ENCODE measurements around the gene LRRN2. TPM values are rescaled to one million over a fixed set of nuclear protein-coding genes. Genes with fewer than 3 reads are reported as not detected.

Gene LRRN2
- total RNA-seq, 1 experiment from 2014 or later, result 4.6 TPM

GRCh38 chr1:204711103-204711946, 25.8 kb upstream of the LRRN2 start:
- intact Hi-C loops (cut with micrococcal nuclease; ENCODE audit: unreplicated experiment), result no loop called here
- Histone ChIP-seq H3K79me2 (ENCODE audit: low read depth) (no peaks in the 10 kb centered on the region), H3K4me3 (no peak overlapping the region), H3K27me3 (ENCODE audit: insufficient read depth, low read depth) (peaks cover 5% of the 10 kb centered on the region; the same call in 1 of the 2 replicates), H3K4me1 (replicated peaks; ENCODE audit: insufficient read depth) (peaks cover 9% of the 10 kb centered on the region), H3K4me2 (no peak overlapping the region), H3K27ac (no peak overlapping the region), H3K9me2 (ENCODE audit: insufficient read depth) (no peaks in the 10 kb centered on the region), H4K20me1 (ENCODE audit: insufficient read depth) (no peaks in the 10 kb centered on the region), H2AFZ (no peak overlapping the region), H3K36me3 (ENCODE audit: low read depth) (no peaks in the 10 kb centered on the region), H3F3A (ENCODE audit: insufficient read depth, low read depth) (peaks cover 10% of the 10 kb centered on the region), H3K9me3 (ENCODE audit: insufficient read depth, low read depth) (no peaks in the 10 kb centered on the region)
- CTCF ChIA-PET, result no interaction called here
- POLR2A ChIA-PET (ENCODE audit: unreplicated experiment), result no interaction called here
- no TSS peak for BruUV-seq (replicated peaks)
- DNase-seq, result no peak
- TF ChIP-seq CTCF (conservative IDR thresholded peaks at IDR 0.05), result no peak
- TF ChIP-seq EZH2 (IDR thresholded peaks at IDR 0.05; ENCODE audit: low read depth), result no peak

GRCh38 chr1:204709960-204710912, 24.7 kb upstream of the LRRN2 start:
- TF ChIP-seq CTCF (conservative IDR thresholded peaks at IDR 0.05), result no peak
- TF ChIP-seq EZH2 (IDR thresholded peaks at IDR 0.05; ENCODE audit: low read depth), result no peak
- H3K27ac ChIP-seq, result no peak overlapping the region
- POLR2A ChIA-PET (ENCODE audit: unreplicated experiment), result no interaction called here

GRCh38 chr1:204709021-204709420, 23.5 kb upstream of the LRRN2 start:
- H3K27ac ChIP-seq, result no peak overlapping the region
- no peak overlapping the region for H2AFZ ChIP-seq
- H3K27me3 ChIP-seq (ENCODE audit: insufficient read depth, low read depth), result peaks cover 5% of the 10 kb centered on the region; the same call in 1 of the 2 replicates
- peaks cover 9% of the 10 kb centered on the region for H3K4me1 ChIP-seq (replicated peaks; ENCODE audit: insufficient read depth)
- H4K20me1 ChIP-seq (ENCODE audit: insufficient read depth), result no peaks in the 10 kb centered on the region
- no peaks in the 10 kb centered on the region for H3K36me3 ChIP-seq (ENCODE audit: low read depth)
- no peaks in the 10 kb centered on the region for H3K9me3 ChIP-seq (ENCODE audit: insufficient read depth, low read depth)
- BruUV-seq (replicated peaks), result no TSS peak
- no peak for DNase-seq
- H3K4me2 ChIP-seq, result peak overlapping the region; percentile 32
- ChIA-PET CTCF (interaction anchor here (0.7 to 1.0 kb wide), 4 partner anchors 54 to 176 kb away, joined by 3 to 4 read pairs (median 3); no protein-coding TSS in a partner anchor), POLR2A (ENCODE audit: unreplicated experiment) (interaction anchor here (0.5 to 0.7 kb wide), 3 partner anchors 43 to 720 kb away, joined by 3 to 11 read pairs (median 3); no protein-coding TSS in a partner anchor)
- intact Hi-C loops (cut with micrococcal nuclease; ENCODE audit: unreplicated experiment), result no loop called here
- H3F3A ChIP-seq (ENCODE audit: insufficient read depth, low read depth), result peaks cover 10% of the 10 kb centered on the region
- H3K9me2 ChIP-seq (ENCODE audit: insufficient read depth), result no peaks in the 10 kb centered on the region
- H3K4me3 ChIP-seq, result no peak overlapping the region
- H3K79me2 ChIP-seq (ENCODE audit: low read depth), result no peaks in the 10 kb centered on the region
- no peak for TF ChIP-seq CTCF (conservative IDR thresholded peaks at IDR 0.05)
- no peak for TF ChIP-seq EZH2 (IDR thresholded peaks at IDR 0.05; ENCODE audit: low read depth)

More at GRCh38 chr1:204709960-204710912, 24.7 kb upstream of the LRRN2 start:
- no TSS peak for BruUV-seq (replicated peaks)
- no peak for DNase-seq
- H3K79me2 ChIP-seq (ENCODE audit: low read depth), result no peaks in the 10 kb centered on the region
- H4K20me1 ChIP-seq (ENCODE audit: insufficient read depth), result no peaks in the 10 kb centered on the region
- peaks cover 10% of the 10 kb centered on the region for H3F3A ChIP-seq (ENCODE audit: insufficient read depth, low read depth)
- no peaks in the 10 kb centered on the region for H3K36me3 ChIP-seq (ENCODE audit: low read depth)
- H3K9me3 ChIP-seq (ENCODE audit: insufficient read depth, low read depth), result no peaks in the 10 kb centered on the region
- CTCF ChIA-PET, result no interaction called here
- intact Hi-C loops (cut with micrococcal nuclease; ENCODE audit: unreplicated experiment), result no loop called here
- H3K4me3 ChIP-seq, result no peak overlapping the region
- no peaks in the 10 kb centered on the region for H3K9me2 ChIP-seq (ENCODE audit: insufficient read depth)
- H3K27me3 ChIP-seq (ENCODE audit: insufficient read depth, low read depth), result peaks cover 5% of the 10 kb centered on the region; the same call in 1 of the 2 replicates
- no peak overlapping the region for H2AFZ ChIP-seq
- H3K4me1 ChIP-seq (replicated peaks; ENCODE audit: insufficient read depth), result peaks cover 9% of the 10 kb centered on the region
- no peak overlapping the region for H3K4me2 ChIP-seq

Data from PC-9 (cell line).